Breast epithelium (tissue), 3 donors: ENCODE measurements around the gene GUCD1.

ENCODE experiments used
- POLR2A ChIP-seq: fragments of 450-650 bp; IDR thresholded peaks from one replicate; pipeline ENCODE4 v1.6.1; 2016; ENCODE audit warnings: antibody characterized with exemption, mild to moderate bottlenecking, moderate library complexity
- POLR2AphosphoS5 ChIP-seq, 3 donors: sonication (generic); formaldehyde crosslinking; IDR thresholded peaks; one replicate each; pipeline ENCODE4 v1.6.1; 2017; ENCODE audit warnings: antibody characterized with exemption in 3 of 3

DNA sequence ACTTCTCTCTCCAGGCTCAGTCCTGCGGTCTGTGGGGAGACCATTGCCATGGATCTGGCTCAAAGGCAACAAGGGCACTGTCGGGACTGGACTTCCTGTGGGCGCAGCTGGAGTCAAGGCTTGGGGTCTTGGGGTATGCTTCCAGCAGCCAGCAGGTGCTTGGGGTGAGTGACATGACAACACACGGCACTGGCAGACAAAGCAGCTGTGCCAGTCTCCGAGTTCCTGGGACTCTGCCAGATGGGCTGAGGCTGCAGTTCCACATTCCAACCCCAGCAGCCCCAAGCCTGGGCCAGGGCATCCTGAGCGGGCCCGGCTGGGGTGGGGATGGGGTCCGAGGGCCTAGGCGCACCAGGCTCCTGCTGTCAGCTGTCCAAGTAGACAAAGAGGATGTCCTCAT lies 12.3 kb downstream of the GUCD1 start:
- TF ChIP-seq POLR2A (no peak), POLR2AphosphoS5 (IDR thresholded peaks at IDR 0.05) (no peak)
